MCF 10A (cell line): ENCODE results near the gene APBA2. TPM values are rescaled to one million over a fixed set of nuclear protein-coding genes. Genes with fewer than 3 reads are reported as not detected.

Experiments used
- BruUV-seq: library from RNA; stranded (reverse); fragments of 400-500 nt; replicated peaks from 2 replicates; lab custom pipeline; 2021; lab: Mats Ljungman, UMichigan
- CTCF ChIA-PET: fragments of 300-600 bp; sonication (Branson Sonifier 250); formaldehyde crosslinking; extraction: SDS; loops from one replicate; lab custom pipeline; 2021; ENCODE audit warnings: antibody characterized with exemption, inconsistent platforms; lab: Yijun Ruan, JAX
- POLR2A ChIA-PET: fragments of 300-600, 350-650 bp; sonication (Branson Sonifier 250); formaldehyde crosslinking; extraction: SDS; loops from one replicate; lab custom pipeline; 2020; ENCODE audit warnings: antibody characterized with exemption, inconsistent platforms; lab: Yijun Ruan, JAX
- DNase-seq: peaks from one replicate; pipeline ENCODE4 v3.0.0-alpha.2; 2018; ENCODE audit not compliant: unreplicated experiment
- H3K27ac Mint-ChIP-seq: one replicate; pipeline ENCODE4 v1.8.0; 2022; ENCODE audit warnings: mild to moderate bottlenecking, low read depth, mixed read lengths; ENCODE audit not compliant: unreplicated experiment
- H3K27me3 Mint-ChIP-seq: one replicate; pipeline ENCODE4 v1.8.0; 2022; ENCODE audit warnings: mixed read lengths; ENCODE audit not compliant: insufficient read depth, unreplicated experiment
- H3K36me3 Mint-ChIP-seq: one replicate; pipeline ENCODE4 v1.8.0; 2022; ENCODE audit warnings: mild to moderate bottlenecking, moderate library complexity, mixed read lengths; ENCODE audit not compliant: insufficient read depth, unreplicated experiment
- H3K4me1 Mint-ChIP-seq: one replicate; pipeline ENCODE4 v1.8.0; 2022; ENCODE audit warnings: mixed read lengths; ENCODE audit not compliant: insufficient read depth, unreplicated experiment
- H3K4me3 Mint-ChIP-seq: one replicate; pipeline ENCODE4 v1.8.0; 2022; ENCODE audit warnings: mild to moderate bottlenecking, moderate library complexity, mixed read lengths; ENCODE audit not compliant: unreplicated experiment
- H3K9me3 Mint-ChIP-seq: one replicate; pipeline ENCODE4 v1.8.0; 2022; ENCODE audit warnings: mixed read lengths; ENCODE audit not compliant: unreplicated experiment
- intact Hi-C: fragments of 100-400 bp; cut with micrococcal nuclease; formaldehyde crosslinking; loops from 2 replicates; pipeline ENCODE4 v1.14.1; 2022
- total RNA-seq: library from RNA; stranded (reverse); gene quantifications from 2 replicates; pipeline ENCODE4 v1.2.3, GENCODE V29; 2022
- TF ChIP-seq, protein P1 (sequence below): fragments of 200-600 bp; IDR thresholded peaks from one replicate; pipeline ENCODE4 v1.8.0; 2022; ENCODE audit warnings: antibody characterized with exemption, mild to moderate bottlenecking; ENCODE audit not compliant: unreplicated experiment

The APBA2 gene
- total RNA-seq, 1 experiment from 2014 or later: not detected

- intact Hi-C loops: no loop called here
- H3K27me3 Mint-ChIP-seq: peaks cover 35% of the 10 kb centered on the region
- CTCF ChIA-PET: no interaction called here
- POLR2A ChIA-PET: no interaction called here
- no peak overlapping the region for H3K4me3 Mint-ChIP-seq
- H3K36me3 Mint-ChIP-seq: no peaks in the 10 kb centered on the region
- no TSS peak for BruUV-seq
- DNase-seq: no peak
- TF ChIP-seq, protein P1, sequence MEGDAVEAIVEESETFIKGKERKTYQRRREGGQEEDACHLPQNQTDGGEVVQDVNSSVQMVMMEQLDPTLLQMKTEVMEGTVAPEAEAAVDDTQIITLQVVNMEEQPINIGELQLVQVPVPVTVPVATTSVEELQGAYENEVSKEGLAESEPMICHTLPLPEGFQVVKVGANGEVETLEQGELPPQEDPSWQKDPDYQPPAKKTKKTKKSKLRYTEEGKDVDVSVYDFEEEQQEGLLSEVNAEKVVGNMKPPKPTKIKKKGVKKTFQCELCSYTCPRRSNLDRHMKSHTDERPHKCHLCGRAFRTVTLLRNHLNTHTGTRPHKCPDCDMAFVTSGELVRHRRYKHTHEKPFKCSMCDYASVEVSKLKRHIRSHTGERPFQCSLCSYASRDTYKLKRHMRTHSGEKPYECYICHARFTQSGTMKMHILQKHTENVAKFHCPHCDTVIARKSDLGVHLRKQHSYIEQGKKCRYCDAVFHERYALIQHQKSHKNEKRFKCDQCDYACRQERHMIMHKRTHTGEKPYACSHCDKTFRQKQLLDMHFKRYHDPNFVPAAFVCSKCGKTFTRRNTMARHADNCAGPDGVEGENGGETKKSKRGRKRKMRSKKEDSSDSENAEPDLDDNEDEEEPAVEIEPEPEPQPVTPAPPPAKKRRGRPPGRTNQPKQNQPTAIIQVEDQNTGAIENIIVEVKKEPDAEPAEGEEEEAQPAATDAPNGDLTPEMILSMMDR: no peak
- no peaks in the 10 kb centered on the region for H3K9me3 Mint-ChIP-seq
- no peak overlapping the region for H3K27ac Mint-ChIP-seq
- H3K4me1 Mint-ChIP-seq: no peaks in the 10 kb centered on the region
Measured at GRCh38 chr15:28982886-28983285, 97.1 kb downstream of the APBA2 start.

GRCh38 chr15:28983432-28984311 lies 97.9 kb downstream of the APBA2 start:
- H3K36me3 Mint-ChIP-seq: no peaks in the 10 kb centered on the region
- no peaks in the 10 kb centered on the region for H3K9me3 Mint-ChIP-seq
- POLR2A ChIA-PET: no interaction called here
- BruUV-seq: no TSS peak
- TF ChIP-seq, protein P1: no peak
- peaks cover 34% of the 10 kb centered on the region for H3K27me3 Mint-ChIP-seq
- no peaks in the 10 kb centered on the region for H3K4me1 Mint-ChIP-seq
- H3K27ac Mint-ChIP-seq: no peak overlapping the region
- CTCF ChIA-PET: no interaction called here
- intact Hi-C loops: no loop called here
- DNase-seq: no peak
- H3K4me3 Mint-ChIP-seq: no peak overlapping the region

DNA sequence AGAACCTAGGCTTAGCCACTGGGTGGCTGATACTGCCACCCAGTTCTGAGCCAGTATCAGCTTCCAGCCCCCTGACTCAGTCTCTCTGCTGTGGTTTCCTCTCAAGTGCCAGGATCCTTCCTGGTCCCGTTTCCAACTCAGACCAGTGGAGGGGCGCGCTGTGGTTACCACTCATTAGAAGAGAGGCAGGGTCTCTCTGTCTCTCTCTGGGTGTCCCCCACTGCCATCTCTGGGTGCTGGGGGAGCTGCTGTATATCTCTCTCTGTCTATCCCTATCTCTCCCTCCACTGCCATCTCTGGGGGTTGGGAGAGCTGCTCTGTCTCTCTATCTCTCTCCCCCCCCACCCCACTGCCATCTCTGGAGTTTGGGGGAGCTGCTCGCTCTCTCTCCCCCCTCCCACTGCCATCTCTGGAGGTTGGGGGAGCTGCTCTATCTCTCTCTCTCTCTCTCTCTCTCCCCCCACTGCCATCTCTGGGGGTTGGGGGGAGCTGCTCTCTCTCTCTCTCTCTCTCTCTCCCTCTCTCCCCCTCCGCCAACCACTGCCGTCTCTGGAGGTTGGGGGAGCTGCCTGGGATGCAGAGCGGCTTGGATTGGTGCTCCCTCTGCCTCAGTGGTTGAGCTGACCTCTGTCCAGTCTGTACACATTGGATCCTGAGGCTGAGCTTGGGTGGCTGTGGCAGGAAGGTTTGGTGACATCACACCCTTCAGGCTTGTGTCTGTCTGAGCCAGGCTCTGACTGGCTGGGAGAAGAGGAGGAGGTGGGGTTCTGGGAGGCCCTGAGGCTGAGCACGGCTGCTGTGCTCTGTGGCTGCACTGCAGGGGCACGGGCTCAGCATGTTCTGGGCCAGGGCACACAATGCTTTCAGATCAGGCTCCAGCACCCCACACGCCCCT lies 98.9 kb downstream of the APBA2 start:
- peaks cover 24% of the 10 kb centered on the region for H3K27me3 Mint-ChIP-seq
- intact Hi-C loops: no loop called here
- H3K4me3 Mint-ChIP-seq: no peak overlapping the region
- H3K9me3 Mint-ChIP-seq: no peaks in the 10 kb centered on the region
- DNase-seq: no peak
- no peaks in the 10 kb centered on the region for H3K4me1 Mint-ChIP-seq
- no peaks in the 10 kb centered on the region for H3K36me3 Mint-ChIP-seq
- ChIA-PET CTCF (no interaction called here), POLR2A (no interaction called here)
- TF ChIP-seq, protein P1: no peak
- BruUV-seq: no TSS peak
- no peak overlapping the region for H3K27ac Mint-ChIP-seq

- no peak overlapping the region for H3K27ac Mint-ChIP-seq
- no peak overlapping the region for H3K4me3 Mint-ChIP-seq
- TF ChIP-seq, protein P1: no peak
- no peaks in the 10 kb centered on the region for H3K9me3 Mint-ChIP-seq
- no TSS peak for BruUV-seq
- CTCF ChIA-PET: no interaction called here
- no peak for DNase-seq
- H3K4me1 Mint-ChIP-seq: no peaks in the 10 kb centered on the region
- peaks cover 18% of the 10 kb centered on the region for H3K27me3 Mint-ChIP-seq
- no peaks in the 10 kb centered on the region for H3K36me3 Mint-ChIP-seq
- intact Hi-C loops: no loop called here
- POLR2A ChIA-PET: no interaction called here
Measured at GRCh38 chr15:28985316-28985645, 99.5 kb downstream of the APBA2 start.
